CD14-positive monocyte (primary cell): ENCODE measurements around the gene PCBP3. TPM values are rescaled to one million over a fixed set of nuclear protein-coding genes. Genes with fewer than 3 reads are reported as not detected.
A peak's percentile ranks its signal among the peaks of the same experiment; 100 is the strongest.
"Not testable (repeated sequence)": the region's sequence is repeated elsewhere in the genome, so short reads cannot be mapped to it uniquely, and the experiment has no call there.

ENCODE experiments used
- DNase-seq, 3 donors: peaks; one replicate each; pipeline ENCODE4 v3.0.0-alpha.2; 2011 to 2022
- H2AFZ ChIP-seq: 2 replicates; pipeline ENCODE4 v1.6.0; 2012; ENCODE audit warnings: mild to moderate bottlenecking, low read depth, low read length, inconsistent platforms; ENCODE audit not compliant: insufficient read depth, poor library complexity, severe bottlenecking
- H3K27ac ChIP-seq, 2 donors: 1 replicate in 1 of 2; 2 replicates in 1 of 2; pipeline ENCODE4 v1.5.1; 2012 to 2013; ENCODE audit warnings: low read length in 2 of 2, control low read depth in 1 of 2, inconsistent platforms in 1 of 2, low read depth in 1 of 2, mild to moderate bottlenecking in 1 of 2
- H3K27me3 ChIP-seq, 2 donors: one replicate each; pipeline versions ENCODE4 v1.6.0 to v1.6.1; 2011 to 2013; ENCODE audit warnings: low read length in 2 of 2; ENCODE audit not compliant: control insufficient read depth in 2 of 2, insufficient read depth in 2 of 2
- H3K36me3 ChIP-seq, 2 donors: replicated peaks in 1 of 2; 1 replicate in 1 of 2; 2 replicates in 1 of 2; pipeline versions ENCODE4 v1.5.1 to v1.6.1; 2012 to 2013; ENCODE audit warnings: low read length in 2 of 2, control low read depth in 1 of 2, inconsistent platforms in 1 of 2, mild to moderate bottlenecking in 1 of 2; ENCODE audit not compliant: insufficient read depth in 2 of 2, control insufficient read depth in 1 of 2
- H3K4me1 ChIP-seq, 2 donors: 1 replicate in 1 of 2; 2 replicates in 1 of 2; pipeline versions ENCODE4 v1.5.1 to v1.6.1; 2012 to 2013; ENCODE audit warnings: low read length in 2 of 2, control low read depth in 1 of 2, inconsistent platforms in 1 of 2, mild to moderate bottlenecking in 1 of 2, moderate library complexity in 1 of 2; ENCODE audit not compliant: insufficient read depth in 2 of 2, control insufficient read depth in 1 of 2
- H3K4me2 ChIP-seq: replicated peaks from 2 replicates; pipeline ENCODE3; 2012; ENCODE audit warnings: low read length, moderate library complexity, mild to moderate bottlenecking; ENCODE audit not compliant: poor library complexity, severe bottlenecking; ENCODE audit errors: extremely low read depth
- H3K4me3 ChIP-seq, 3 experiments: fragments of 200-600 bp in 1 of 3; sonication (generic) in 1 of 3; replicated peaks in 1 of 3; 1 replicate in 2 of 3; 2 replicates in 1 of 3; pipeline ENCODE4 v1.5.1; 2011 to 2013; ENCODE audit warnings: low read length in 3 of 3, mild to moderate bottlenecking in 3 of 3, control low read depth in 2 of 3, low read depth in 2 of 3, inconsistent platforms in 1 of 3, moderate library complexity in 1 of 3
- H3K79me2 ChIP-seq: 2 replicates; pipeline ENCODE4 v1.6.0; 2012; ENCODE audit warnings: mild to moderate bottlenecking, control low read depth, inconsistent platforms, low read length, moderate library complexity; ENCODE audit not compliant: insufficient read depth
- H3K9ac ChIP-seq: 2 replicates; pipeline ENCODE4 v1.6.0; 2017; ENCODE audit warnings: low read length, mild to moderate bottlenecking; ENCODE audit not compliant: insufficient read depth, poor library complexity, severe bottlenecking
- H3K9me3 ChIP-seq, 2 donors: replicated peaks in 1 of 2; 1 replicate in 1 of 2; 2 replicates in 1 of 2; pipeline versions ENCODE4 v1.5.1 to v1.6.1; 2012 to 2013; ENCODE audit warnings: low read length in 2 of 2, control low read depth in 1 of 2; ENCODE audit not compliant: control insufficient read depth in 1 of 2, insufficient read depth in 1 of 2
- H4K20me1 ChIP-seq: 2 replicates; pipeline ENCODE4 v1.6.0; 2012; ENCODE audit warnings: mild to moderate bottlenecking, low read length, control low read depth, moderate library complexity; ENCODE audit not compliant: insufficient read depth
- H3K27ac Mint-ChIP-seq, 7 donors: one replicate each; pipeline ENCODE4 v1.8.0; 2020; ENCODE audit warnings: mild to moderate bottlenecking in 7 of 7, mixed read lengths in 7 of 7, moderate library complexity in 6 of 7, inconsistent platforms in 2 of 7
- H3K27me3 Mint-ChIP-seq, 3 donors: one replicate each; pipeline ENCODE4 v1.8.0; 2021 to 2022; ENCODE audit warnings: low read depth in 3 of 3, mild to moderate bottlenecking in 3 of 3, mixed read lengths in 3 of 3, moderate library complexity in 3 of 3, inconsistent platforms in 1 of 3
- H3K36me3 Mint-ChIP-seq, 2 donors: one replicate each; pipeline ENCODE4 v1.8.0; 2020; ENCODE audit warnings: mixed read lengths in 2 of 2, inconsistent platforms in 1 of 2, mild to moderate bottlenecking in 1 of 2
- H3K4me1 Mint-ChIP-seq: one replicate; pipeline ENCODE4 v1.8.0; 2020; ENCODE audit warnings: mild to moderate bottlenecking, mixed read lengths
- H3K4me3 Mint-ChIP-seq, 2 donors: one replicate each; pipeline ENCODE4 v1.8.0; 2020; ENCODE audit warnings: mild to moderate bottlenecking in 2 of 2, mixed read lengths in 2 of 2, moderate library complexity in 1 of 2
- H3K9me3 Mint-ChIP-seq, 7 donors: one replicate each; pipeline ENCODE4 v1.8.0; 2020 to 2022; ENCODE audit warnings: mixed read lengths in 7 of 7, mild to moderate bottlenecking in 6 of 7, moderate library complexity in 6 of 7, inconsistent platforms in 2 of 7
- WGBS: methylation state at CpG from one replicate; pipeline ENCODE4 v1.1.5; 2013; ENCODE audit warnings: missing lambda C conversion rate; ENCODE audit not compliant: insufficient coverage; 5-methylcytosine and 5-hydroxymethylcytosine counted together
- intact Hi-C, 2 donors: fragments of 100-400 bp; cut with micrococcal nuclease; formaldehyde crosslinking; loops; one replicate each; pipeline versions ENCODE4 v1.15.0 to v1.15.1; 2023
- polyA plus RNA-seq, 3 donors: library from polyadenylated mRNA; depleted of rRNA in 1 of 3; unstranded in 2 of 3; stranded (reverse) in 1 of 3; fragments of 300-500 nt in 2 of 3; fragments of >200 nt in 1 of 3; fragmentation: Illumina TruSeq in 2 of 3; gene quantifications; 1 replicate in 2 of 3; 2 replicates in 1 of 3; pipeline ENCODE4 v1.2.3, GENCODE V29; 2012 to 2021
- TF ChIP-seq, protein P1 (sequence below): fragments of 200-600 bp; IDR thresholded peaks from one replicate; pipeline ENCODE4 v1.8.0; 2022; ENCODE audit warnings: antibody characterized with exemption, mild to moderate bottlenecking

Gene PCBP3
- polyA plus RNA-seq, 3 donors: 0.34 to 0.49 TPM; not detected in 1

DNA sequence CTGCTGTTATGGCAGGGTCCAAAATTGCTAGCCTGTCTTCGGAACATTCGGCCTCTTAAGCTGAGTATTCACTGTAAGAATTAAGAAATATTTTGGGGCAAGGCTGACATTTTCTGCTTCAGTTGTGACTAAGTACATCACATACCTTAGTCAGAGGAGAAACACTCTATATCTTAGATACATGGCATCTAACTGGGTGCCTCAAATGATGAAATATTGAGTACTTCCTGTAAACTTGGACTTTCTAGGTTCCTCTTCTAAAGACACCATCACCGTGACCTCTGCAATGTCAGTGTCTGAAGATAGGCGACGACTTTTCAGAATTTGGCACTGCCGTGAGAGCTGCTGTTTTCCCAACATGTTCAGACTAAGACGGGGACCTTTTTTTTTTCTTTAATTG lies 65.6 kb downstream of the PCBP3 start:
- peak overlapping the region; percentile 7 to 90 (median 63) for H3K27ac Mint-ChIP-seq
- H3K36me3 ChIP-seq: no peaks in the 10 kb centered on the region

DNA sequence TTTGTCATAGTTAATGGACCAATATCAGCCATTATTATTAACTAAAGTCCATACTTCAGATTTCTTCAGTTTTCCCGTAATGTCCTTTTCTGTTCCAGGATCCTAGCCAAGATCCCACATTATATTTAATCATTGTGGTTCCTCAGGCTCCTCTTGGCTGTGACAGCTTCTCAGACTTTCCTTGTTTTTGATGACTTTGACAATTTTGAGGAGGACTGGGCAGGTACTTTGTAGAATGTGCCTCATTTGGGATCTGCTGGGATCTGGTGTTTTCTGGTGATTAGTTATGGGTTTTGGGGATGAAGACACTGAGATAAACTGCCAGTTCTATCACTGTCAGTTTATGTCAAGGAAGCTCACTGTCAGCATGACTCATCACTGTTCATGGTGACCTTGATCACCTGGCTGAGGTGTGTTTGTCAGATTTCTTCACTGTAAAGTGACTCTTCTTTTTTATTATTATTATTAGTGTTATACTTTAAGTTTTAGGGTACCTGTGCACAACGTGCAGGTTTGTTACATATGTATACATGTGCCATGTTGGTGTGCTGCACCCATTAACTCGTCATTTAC lies 66.3 kb downstream of the PCBP3 start:
- H3K79me2 ChIP-seq: no peaks in the 10 kb centered on the region
- Mint-ChIP-seq H3K9me3 (peaks cover 5 to 12% (median 10%) of the 10 kb centered on the region in 7 donors), H3K27me3 (peaks cover 0 to 2% (median 0%) of the 10 kb centered on the region in 3 donors), H3K4me3 (no peak overlapping the region), H3K27ac (peak overlapping the region in 1 of 7 donors; percentile 40), H3K36me3 (no peaks in the 10 kb centered on the region), H3K4me1 (peaks cover 18% of the 10 kb centered on the region)
- no peak overlapping the region for H3K4me2 ChIP-seq
- DNase-seq: no peak
- no peaks in the 10 kb centered on the region for H3K36me3 ChIP-seq
- H4K20me1 ChIP-seq: no peaks in the 10 kb centered on the region
- TF ChIP-seq, protein P1, sequence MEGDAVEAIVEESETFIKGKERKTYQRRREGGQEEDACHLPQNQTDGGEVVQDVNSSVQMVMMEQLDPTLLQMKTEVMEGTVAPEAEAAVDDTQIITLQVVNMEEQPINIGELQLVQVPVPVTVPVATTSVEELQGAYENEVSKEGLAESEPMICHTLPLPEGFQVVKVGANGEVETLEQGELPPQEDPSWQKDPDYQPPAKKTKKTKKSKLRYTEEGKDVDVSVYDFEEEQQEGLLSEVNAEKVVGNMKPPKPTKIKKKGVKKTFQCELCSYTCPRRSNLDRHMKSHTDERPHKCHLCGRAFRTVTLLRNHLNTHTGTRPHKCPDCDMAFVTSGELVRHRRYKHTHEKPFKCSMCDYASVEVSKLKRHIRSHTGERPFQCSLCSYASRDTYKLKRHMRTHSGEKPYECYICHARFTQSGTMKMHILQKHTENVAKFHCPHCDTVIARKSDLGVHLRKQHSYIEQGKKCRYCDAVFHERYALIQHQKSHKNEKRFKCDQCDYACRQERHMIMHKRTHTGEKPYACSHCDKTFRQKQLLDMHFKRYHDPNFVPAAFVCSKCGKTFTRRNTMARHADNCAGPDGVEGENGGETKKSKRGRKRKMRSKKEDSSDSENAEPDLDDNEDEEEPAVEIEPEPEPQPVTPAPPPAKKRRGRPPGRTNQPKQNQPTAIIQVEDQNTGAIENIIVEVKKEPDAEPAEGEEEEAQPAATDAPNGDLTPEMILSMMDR: no peak
- no CpG with 5 or more reads among the region's 3 CpGs for WGBS
- no peaks in the 10 kb centered on the region for H3K27me3 ChIP-seq
- peaks cover 5 to 11% of the 10 kb centered on the region in 2 donors for H3K4me1 ChIP-seq
- no peak overlapping the region for H3K4me3 ChIP-seq
- H3K27ac ChIP-seq: no peak overlapping the region
- H3K9me3 ChIP-seq: peaks cover 0 to 10% of the 10 kb centered on the region in 2 donors
- H3K9ac ChIP-seq: no peak overlapping the region
- intact Hi-C loops: loop anchor here in 1 of 2 donors (10.0 kb wide), 1 partner anchor 55 kb away; no protein-coding TSS in a partner anchor
- no peak overlapping the region for H2AFZ ChIP-seq

More for the DNA sequence above, 65.6 kb downstream of the PCBP3 start:
- Histone ChIP-seq H3K9ac (no peak overlapping the region), H3K4me3 (no peak overlapping the region), H2AFZ (peak overlapping the region; percentile 49), H3K9me3 (peaks cover 0 to 10% of the 10 kb centered on the region in 2 donors), H3K79me2 (no peaks in the 10 kb centered on the region), H3K27ac (peak overlapping the region; percentile 19 to 52), H3K27me3 (no peaks in the 10 kb centered on the region), H3K4me1 (peaks cover 5 to 11% of the 10 kb centered on the region in 2 donors), H4K20me1 (no peaks in the 10 kb centered on the region), H3K4me2 (no peak overlapping the region)
- Mint-ChIP-seq H3K9me3 (peaks cover 5 to 11% (median 10%) of the 10 kb centered on the region in 7 donors), H3K4me1 (peaks cover 18% of the 10 kb centered on the region), H3K36me3 (no peaks in the 10 kb centered on the region), H3K27me3 (peaks cover 0 to 2% (median 0%) of the 10 kb centered on the region in 3 donors), H3K4me3 (no peak overlapping the region)
- peak; percentile 44 to 68 (median 50) for DNase-seq
- intact Hi-C loops: no loop called here
- 72% methylated on average over 3 of the region's 7 CpGs for WGBS
- TF ChIP-seq, protein P1: no peak

DNA sequence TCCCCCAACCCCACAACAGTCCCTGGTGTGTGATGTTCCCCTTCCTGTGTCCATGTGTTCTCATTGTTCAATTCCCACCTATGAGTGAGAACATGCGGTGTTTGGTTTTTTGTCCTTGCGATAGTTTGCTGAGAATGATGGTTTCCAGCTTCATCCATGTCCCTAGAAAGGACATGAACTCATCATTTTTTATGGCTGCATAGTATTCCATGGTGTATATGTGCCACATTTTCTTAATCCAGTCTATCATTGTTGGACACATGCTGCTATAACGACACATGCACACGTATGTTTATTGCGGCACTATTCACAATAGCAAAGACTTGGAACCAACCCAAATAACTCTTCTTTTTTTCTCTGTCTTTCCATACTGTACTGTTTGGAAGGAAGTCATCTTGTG lies 66.8 kb downstream of the PCBP3 start:
- not testable (repeated sequence) for H3K4me3 ChIP-seq, H3K9ac ChIP-seq, DNase-seq, H3K27me3 ChIP-seq, H4K20me1 ChIP-seq, H3K4me3 Mint-ChIP-seq, H3K79me2 ChIP-seq, H3K4me2 ChIP-seq, H3K36me3 Mint-ChIP-seq, H3K27me3 Mint-ChIP-seq, H3K27ac ChIP-seq, H3K36me3 ChIP-seq, H2AFZ ChIP-seq, H3K27ac Mint-ChIP-seq
- Mint-ChIP-seq H3K4me1 (peaks cover 18% of the 10 kb centered on the region), H3K9me3 (peaks cover 5 to 12% (median 10%) of the 10 kb centered on the region in 7 donors)
- Histone ChIP-seq H3K4me1 (peaks cover 5 to 11% of the 10 kb centered on the region in 2 donors), H3K9me3 (peaks cover 0 to 10% of the 10 kb centered on the region in 2 donors)
- no CpG with 5 or more reads among the region's 5 CpGs for WGBS
- intact Hi-C loops: loop anchor here in 1 of 2 donors (10.0 kb wide), 1 partner anchor 56 kb away; no protein-coding TSS in a partner anchor
